Subcutaneous adipose tissue (tissue), 4 donors: ENCODE results near the gene NDUFB7. TPM values are rescaled to one million over a fixed set of nuclear protein-coding genes. Genes with fewer than 3 reads are reported as not detected.

Source experiments
- total RNA-seq, 4 donors: library from RNA; depleted of rRNA; stranded (reverse); fragments of >200 nt; gene quantifications; one replicate each; pipeline ENCODE4 v1.1.0, GENCODE V29; 2016
- TF ChIP-seq, protein P1 (sequence below): fragments of 450-650 bp; IDR thresholded peaks from one replicate; pipeline ENCODE4 v1.5.1; 2016; ENCODE audit warnings: low read depth, mild to moderate bottlenecking, control low read depth, antibody characterized with exemption, moderate library complexity

NDUFB7 gene
- total RNA-seq = 100 to 1,000 TPM; 293 to 484 (median 411) TPM

DNA sequence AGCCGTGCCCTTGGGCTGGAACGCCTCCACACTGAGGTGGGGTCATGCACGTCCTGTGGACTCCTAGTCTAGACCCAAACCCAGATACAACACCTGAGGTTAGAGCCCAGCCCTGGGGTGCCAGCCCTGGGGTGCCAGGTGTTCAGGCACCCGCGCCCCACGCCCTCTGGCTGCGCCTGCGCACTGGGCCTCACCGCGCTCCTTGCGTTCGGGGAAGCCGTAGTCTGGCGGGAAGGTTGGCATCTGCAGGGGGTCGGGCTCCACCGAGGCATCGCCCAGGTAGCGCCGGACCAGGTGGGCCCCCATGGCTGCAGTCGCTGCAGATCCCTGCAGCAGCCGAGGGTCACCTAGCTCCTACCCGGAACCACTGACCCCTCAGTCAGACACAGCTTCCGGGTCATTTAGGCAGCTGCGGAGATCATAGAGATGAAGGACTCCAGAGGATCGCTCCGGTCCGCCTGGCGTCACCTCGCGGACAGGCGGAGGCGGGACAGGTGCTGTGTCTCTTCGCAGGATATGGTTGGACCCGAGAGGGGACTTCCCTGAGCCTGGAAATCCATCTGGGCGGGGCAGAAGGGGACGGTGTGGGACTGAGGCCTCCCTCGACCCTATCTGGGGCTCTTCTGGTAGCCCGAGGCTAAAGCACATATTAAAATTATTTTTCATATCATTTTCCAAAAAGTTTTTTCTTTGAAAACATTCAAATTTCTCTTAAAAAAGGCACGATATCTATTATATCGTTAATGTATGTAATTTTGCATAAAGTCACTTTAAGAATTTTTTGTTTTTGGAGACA lies at the start of gene NDUFB7:
TSS of gene NDUFB7 (minus strand) at position 372 of the 796 bp plus-strand sequence. CDS start at position 306, 66 bp downstream.
- TF ChIP-seq, protein P1, sequence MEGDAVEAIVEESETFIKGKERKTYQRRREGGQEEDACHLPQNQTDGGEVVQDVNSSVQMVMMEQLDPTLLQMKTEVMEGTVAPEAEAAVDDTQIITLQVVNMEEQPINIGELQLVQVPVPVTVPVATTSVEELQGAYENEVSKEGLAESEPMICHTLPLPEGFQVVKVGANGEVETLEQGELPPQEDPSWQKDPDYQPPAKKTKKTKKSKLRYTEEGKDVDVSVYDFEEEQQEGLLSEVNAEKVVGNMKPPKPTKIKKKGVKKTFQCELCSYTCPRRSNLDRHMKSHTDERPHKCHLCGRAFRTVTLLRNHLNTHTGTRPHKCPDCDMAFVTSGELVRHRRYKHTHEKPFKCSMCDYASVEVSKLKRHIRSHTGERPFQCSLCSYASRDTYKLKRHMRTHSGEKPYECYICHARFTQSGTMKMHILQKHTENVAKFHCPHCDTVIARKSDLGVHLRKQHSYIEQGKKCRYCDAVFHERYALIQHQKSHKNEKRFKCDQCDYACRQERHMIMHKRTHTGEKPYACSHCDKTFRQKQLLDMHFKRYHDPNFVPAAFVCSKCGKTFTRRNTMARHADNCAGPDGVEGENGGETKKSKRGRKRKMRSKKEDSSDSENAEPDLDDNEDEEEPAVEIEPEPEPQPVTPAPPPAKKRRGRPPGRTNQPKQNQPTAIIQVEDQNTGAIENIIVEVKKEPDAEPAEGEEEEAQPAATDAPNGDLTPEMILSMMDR = no peak

- TF ChIP-seq, protein P1 = no peak
These were observed 47.5 kb upstream of the NDUFB7 start for GRCh38 chr19:14619404-14619803.

GRCh38 chr19:14616407-14616806 lies 44.5 kb upstream of the NDUFB7 start:
- TF ChIP-seq, protein P1 = no peak

DNA sequence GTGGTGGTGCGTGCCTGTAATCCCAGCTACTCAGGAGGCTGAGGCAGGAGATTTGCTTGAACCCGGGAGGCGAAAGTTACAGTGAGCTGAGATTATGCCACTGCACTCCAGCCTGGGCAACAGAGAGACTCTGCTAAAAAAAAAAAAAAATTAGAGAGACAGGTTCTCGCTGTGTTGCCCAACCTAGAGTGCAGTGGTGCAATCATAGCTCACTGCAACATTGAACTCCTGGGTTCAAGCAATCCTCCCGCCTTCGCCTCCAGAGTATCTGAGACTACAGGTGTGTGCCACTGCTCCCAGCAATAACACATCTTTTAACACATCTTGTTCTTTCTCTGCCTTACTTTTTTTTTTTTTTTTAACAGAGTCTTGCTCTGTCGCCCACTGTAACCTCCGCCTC lies 43.8 kb upstream of the NDUFB7 start:
- TF ChIP-seq, protein P1 = no peak

DNA sequence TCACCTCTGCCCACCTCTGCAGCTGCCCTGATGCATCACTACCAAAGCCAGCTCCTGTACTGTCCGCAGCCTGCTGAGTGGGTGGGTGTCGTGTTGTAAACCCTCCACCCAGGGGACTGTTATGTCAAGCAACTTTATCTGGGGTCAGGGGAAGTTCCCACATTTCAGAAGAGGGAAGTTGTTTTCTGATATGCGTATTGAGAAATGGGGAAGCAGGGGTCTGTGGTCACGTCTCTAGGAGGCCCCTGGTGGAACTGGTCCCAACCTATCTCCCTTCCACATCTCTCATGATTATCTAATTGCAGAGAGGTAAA lies 42.2 kb upstream of the NDUFB7 start:
- TF ChIP-seq, protein P1 = no peak

DNA sequence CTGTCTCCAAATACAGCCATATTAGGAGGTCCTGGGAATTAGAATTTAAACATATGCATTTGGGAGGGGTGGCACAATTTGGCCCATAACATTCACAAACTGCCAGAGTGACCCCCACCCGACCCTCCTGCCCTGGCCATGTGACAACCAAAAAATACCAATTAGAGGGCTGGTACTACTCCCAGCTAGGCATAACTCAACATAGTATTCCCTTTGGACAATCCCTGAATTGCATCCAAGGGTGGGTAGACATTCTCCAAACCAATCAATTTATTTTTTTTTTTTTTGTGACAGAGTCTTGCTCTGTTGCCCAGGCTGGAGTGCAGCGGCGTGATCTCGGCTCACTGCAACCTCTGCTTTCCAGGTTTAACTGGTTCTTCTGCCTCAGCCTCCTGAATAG lies 40.8 kb upstream of the NDUFB7 start:
- TF ChIP-seq, protein P1 = no peak

DNA sequence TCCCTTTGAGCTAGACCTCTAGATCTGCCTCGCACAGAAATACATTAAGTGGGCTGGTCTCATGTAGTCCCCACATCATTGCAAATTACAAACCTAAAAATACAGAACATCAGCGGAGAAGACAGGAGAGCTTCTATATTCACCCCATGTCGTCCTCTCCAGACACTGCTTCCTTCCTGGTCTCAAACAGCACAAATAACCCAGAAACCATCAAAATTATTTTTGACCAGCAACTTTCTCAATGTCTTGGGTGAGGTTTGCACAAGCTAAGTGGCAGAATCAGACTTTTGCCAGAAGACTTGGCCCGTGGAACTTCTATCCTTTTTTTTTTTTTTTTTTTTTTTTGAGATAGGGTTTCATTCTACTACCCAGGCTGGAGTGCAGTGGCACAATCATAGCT lies 39.2 kb upstream of the NDUFB7 start:
- TF ChIP-seq, protein P1 = no peak
